ENCODE results near the gene C18orf32.

The C18orf32 gene

GRCh38 chr18:49520661-49521145 is 33.7 kb upstream of the C18orf32 start:
- no peak for TF ChIP-seq CTCF (IDR thresholded peaks at IDR 0.05; ENCODE audit: low read depth, low read length, poor library complexity, severe bottlenecking)
- TF ChIP-seq EZH2phosphoT487 (IDR thresholded peaks at IDR 0.05; ENCODE audit: borderline replicate concordance, low read length), result no peak
- Histone ChIP-seq H3K79me2 (ENCODE audit: control insufficient read depth, low read length) (no peaks in the 10 kb centered on the region), H3K27ac (ENCODE audit: low read depth, low read length) (no peak overlapping the region), H3K4me3 (ENCODE audit: low read length) (no peak overlapping the region), H3K4me1 (ENCODE audit: control insufficient read depth, low read length) (no peaks in the 10 kb centered on the region), H3K9me2 (replicated peaks; ENCODE audit: control insufficient read depth, low read length) (no peaks in the 10 kb centered on the region), H3K27me3 (ENCODE audit: control insufficient read depth, low read length) (no peaks in the 10 kb centered on the region), H4K20me1 (ENCODE audit: control insufficient read depth, insufficient read depth, low read depth, low read length) (no peaks in the 10 kb centered on the region), H3F3A (ENCODE audit: control insufficient read depth, insufficient read depth) (no peaks in the 10 kb centered on the region), H3K4me2 (ENCODE audit: low read length) (no peak overlapping the region), H3K9me3 (ENCODE audit: control insufficient read depth, insufficient read depth, low read length) (no peaks in the 10 kb centered on the region), H3K36me3 (ENCODE audit: control insufficient read depth, low read length) (no peaks in the 10 kb centered on the region)

GRCh38 chr18:49519101-49519971 is 32.3 kb upstream of the C18orf32 start:
- Histone ChIP-seq H3K9me2 (replicated peaks; ENCODE audit: control insufficient read depth, low read length) (no peaks in the 10 kb centered on the region), H3K4me3 (ENCODE audit: low read length) (no peak overlapping the region), H4K20me1 (ENCODE audit: control insufficient read depth, insufficient read depth, low read depth, low read length) (no peaks in the 10 kb centered on the region), H3K4me1 (ENCODE audit: control insufficient read depth, low read length) (no peaks in the 10 kb centered on the region), H3K9me3 (ENCODE audit: control insufficient read depth, insufficient read depth, low read length) (no peaks in the 10 kb centered on the region), H3K4me2 (ENCODE audit: low read length) (no peak overlapping the region), H3K36me3 (ENCODE audit: control insufficient read depth, low read length) (no peaks in the 10 kb centered on the region), H3K27me3 (ENCODE audit: control insufficient read depth, low read length) (no peaks in the 10 kb centered on the region), H3F3A (ENCODE audit: control insufficient read depth, insufficient read depth) (no peaks in the 10 kb centered on the region), H3K79me2 (ENCODE audit: control insufficient read depth, low read length) (no peaks in the 10 kb centered on the region), H3K27ac (ENCODE audit: low read depth, low read length) (no peak overlapping the region)
- no peak for TF ChIP-seq CTCF (IDR thresholded peaks at IDR 0.05; ENCODE audit: low read depth, low read length, poor library complexity, severe bottlenecking)

- Histone ChIP-seq H3K4me3 (ENCODE audit: low read length) (no peak overlapping the region), H3F3A (ENCODE audit: control insufficient read depth, insufficient read depth) (no peaks in the 10 kb centered on the region), H3K4me1 (ENCODE audit: control insufficient read depth, low read length) (no peaks in the 10 kb centered on the region), H3K36me3 (ENCODE audit: control insufficient read depth, low read length) (no peaks in the 10 kb centered on the region), H3K9me3 (ENCODE audit: control insufficient read depth, insufficient read depth, low read length) (no peaks in the 10 kb centered on the region), H3K4me2 (ENCODE audit: low read length) (no peak overlapping the region), H3K27me3 (ENCODE audit: control insufficient read depth, low read length) (no peaks in the 10 kb centered on the region), H3K27ac (ENCODE audit: low read depth, low read length) (no peak overlapping the region), H3K9me2 (replicated peaks; ENCODE audit: control insufficient read depth, low read length) (no peaks in the 10 kb centered on the region), H4K20me1 (ENCODE audit: control insufficient read depth, insufficient read depth, low read depth, low read length) (no peaks in the 10 kb centered on the region), H3K79me2 (ENCODE audit: control insufficient read depth, low read length) (no peaks in the 10 kb centered on the region)
- TF ChIP-seq EZH2phosphoT487 (IDR thresholded peaks at IDR 0.05; ENCODE audit: borderline replicate concordance, low read length) (no peak), CTCF (IDR thresholded peaks at IDR 0.05; ENCODE audit: low read depth, low read length, poor library complexity, severe bottlenecking) (no peak)
Measured at GRCh38 chr18:49517483-49517882, 30.4 kb upstream of the C18orf32 start.

All from DOHH2 (cell line).